HG03469 (cell line): ENCODE data around the gene UNC80.

Experiments
- ATAC-seq: cut with Tn5 transposase; IDR thresholded peaks from one replicate; pipeline ENCODE4 v1.9.1; 2021; ENCODE audit warnings: mild to moderate bottlenecking, moderate library complexity, moderate number of reproducible peaks; ENCODE audit not compliant: unreplicated experiment

UNC80 gene

DNA sequence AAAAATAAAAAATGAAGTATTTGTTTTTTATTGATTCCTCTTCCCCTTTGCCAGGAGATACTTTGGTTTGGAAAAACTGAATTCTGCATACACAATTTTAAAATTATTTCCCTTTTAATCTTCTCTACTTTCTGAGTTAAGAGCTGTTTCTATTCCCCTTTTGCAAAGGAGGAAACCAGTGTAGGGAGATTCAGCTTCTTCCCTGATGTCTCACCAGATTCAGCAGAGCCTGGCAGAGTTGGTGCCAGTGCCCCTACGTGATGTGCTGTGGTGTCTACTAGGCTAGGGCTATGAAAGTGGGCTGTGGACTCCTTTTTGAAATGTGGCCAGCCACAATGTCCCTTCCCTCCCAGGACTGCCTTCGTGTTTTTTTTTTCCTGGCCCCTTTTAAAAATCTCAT lies 233.2 kb downstream of the UNC80 start:
- ATAC-seq: no peak

DNA sequence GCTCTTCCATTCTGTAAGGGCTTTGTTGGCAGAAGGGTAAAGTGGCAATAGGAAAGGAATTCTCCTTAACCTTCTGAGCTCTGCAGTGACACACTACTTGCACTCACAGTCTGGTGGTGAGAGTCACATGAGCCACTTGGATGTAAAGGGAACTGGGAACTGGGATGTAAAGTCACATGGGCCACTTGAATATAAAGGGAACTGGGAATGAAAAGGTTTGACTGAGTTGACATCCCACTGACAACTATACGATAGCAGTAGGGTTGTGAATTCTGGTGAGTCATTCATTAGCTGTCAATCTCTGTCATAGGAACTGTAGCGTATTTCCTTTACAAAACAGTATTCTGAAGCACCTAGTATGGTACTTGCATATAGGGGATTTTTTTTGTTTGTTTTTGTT lies 236.3 kb downstream of the UNC80 start:
- ATAC-seq: no peak

DNA sequence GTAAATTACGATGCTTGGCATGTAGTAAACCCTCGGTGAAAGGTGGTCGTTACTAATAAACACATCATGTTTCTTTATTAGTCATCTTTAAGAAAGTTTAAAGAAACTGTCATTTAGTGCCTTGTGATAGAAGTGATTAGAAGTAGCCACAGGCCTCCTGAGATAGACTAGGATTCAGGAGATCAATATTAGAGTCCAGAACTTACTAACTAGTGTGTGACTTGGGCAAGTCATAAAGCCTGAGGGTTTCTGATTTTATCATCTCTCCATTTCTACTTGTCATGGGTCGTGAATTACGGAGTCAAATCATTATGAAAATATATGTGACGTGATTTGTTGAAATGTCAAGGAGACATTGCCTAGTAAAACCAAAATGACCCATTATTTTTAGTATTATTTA lies 237.5 kb downstream of the UNC80 start:
- no peak for ATAC-seq

DNA sequence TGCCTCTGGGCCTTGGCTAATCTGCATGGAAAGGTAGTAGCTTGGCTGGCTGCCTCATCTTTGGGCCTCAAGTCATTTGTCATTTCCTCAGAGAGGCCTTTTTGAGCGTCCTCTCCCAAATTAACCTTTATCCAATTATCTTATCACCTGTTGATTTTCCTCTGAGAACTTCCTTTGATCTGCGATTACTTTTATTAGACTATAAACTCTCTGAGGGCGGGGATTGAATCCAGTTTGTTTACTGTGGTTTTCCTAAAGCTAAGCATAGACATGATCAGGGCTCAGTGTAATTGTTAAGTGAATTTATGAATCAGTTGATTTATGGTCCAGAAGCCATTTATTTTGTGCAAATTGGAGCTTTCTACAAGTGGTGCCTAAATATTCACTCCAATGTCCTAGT lies 238.3 kb downstream of the UNC80 start:
- no peak for ATAC-seq

DNA sequence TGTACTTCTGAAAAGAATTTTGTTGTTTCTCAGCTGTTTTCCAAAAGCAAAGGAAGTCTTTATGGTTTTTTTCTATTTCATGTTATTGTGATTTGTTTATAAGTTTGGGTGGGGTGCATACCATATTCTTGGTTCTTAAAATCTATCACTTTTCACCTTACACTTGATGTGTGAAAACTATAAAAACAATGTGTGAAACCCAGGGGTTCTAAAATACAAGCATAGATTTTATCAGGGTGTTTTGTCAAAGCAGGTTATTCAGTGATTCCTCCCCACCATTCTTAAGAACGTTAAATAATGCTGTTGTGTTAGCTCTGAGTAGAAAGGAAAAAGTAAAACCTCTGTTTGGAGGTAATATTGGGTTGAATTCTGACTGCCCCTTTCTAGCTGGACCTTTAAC lies 248.5 kb downstream of the UNC80 start:
- no peak for ATAC-seq

DNA sequence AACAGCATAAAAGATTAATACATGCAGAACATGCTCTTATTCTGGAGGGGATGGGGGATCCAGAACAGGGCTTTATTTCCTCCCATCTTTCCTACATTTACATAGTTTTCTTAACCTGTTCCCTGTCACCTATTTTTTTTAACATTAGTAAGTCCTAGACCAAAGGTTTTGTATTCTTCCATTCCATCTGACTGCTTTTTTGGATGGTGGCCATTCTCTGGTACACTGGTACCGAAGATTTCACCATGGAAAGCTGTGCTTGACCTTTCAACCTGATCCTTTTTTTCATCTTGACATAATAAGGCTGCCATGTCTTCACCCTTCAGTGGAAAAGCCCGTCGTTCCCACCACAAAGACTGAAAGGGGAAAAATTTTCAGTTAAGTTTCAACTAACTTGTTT lies 251.2 kb downstream of the UNC80 start:
- no peak for ATAC-seq

DNA sequence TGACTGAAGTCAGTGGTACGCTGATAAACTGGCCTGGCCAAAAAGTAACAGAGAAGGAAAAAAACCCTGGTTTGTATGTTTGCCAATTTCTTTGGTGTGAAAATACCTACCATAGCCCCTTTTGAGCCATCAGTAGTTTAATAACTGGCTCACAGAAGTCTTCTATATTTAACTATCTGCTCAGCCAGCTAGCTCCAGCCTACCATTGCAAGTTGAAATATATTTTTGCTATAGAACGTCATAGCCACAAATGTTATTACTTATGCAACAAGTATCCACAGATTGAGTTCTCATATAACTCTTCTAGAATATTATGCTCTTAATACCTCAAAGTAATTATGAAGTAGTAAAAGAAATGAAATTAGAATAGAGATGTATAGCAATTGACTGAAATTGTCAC lies 256.0 kb downstream of the UNC80 start:
- no peak for ATAC-seq

DNA sequence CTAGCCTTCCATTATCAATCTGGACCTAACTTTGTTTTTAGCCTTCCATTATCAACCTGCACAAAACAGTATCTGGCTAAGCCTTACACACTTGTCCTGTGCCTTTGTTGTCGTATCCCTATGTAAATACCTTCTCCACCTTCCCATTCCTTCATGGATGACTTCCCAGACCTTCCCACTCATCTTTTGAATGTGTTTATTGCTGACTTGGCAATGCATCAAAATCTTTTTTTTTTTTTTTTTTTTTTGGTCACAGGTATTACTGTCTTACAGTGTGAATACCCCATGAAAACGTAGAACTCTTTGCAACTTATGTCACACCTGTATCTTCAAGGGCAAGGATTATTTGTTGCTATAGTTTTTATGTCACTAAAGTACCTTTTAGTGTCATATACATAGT lies 256.5 kb downstream of the UNC80 start:
- no peak for ATAC-seq

DNA sequence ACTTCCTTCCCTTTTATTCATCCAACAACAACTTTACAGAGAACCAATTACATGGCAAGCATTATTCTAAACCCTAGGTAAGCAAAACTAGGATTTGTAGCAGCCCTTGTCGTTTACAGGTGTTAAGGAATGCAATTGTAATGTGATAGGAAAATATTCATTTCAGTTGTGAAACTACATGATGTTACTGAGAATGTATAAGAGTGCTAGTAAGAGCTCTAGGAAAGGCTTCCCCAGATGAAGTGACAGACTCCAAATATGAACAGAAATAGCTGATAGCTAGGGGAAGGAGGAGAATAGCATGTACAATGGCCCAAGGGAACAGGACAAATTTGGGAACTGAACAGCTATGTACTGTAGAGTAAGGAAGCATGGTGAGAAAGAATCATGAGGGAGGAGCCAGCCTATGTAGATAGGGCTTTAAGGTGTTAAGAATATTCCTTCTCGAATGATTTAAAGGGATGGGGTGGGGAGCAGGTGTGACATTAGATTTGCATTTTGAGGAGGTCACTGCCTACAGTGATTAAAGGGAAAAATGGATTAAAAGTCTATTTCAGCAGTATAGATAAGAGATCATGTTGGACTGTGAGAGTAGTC lies 262.6 kb downstream of the UNC80 start:
- ATAC-seq: no peak

DNA sequence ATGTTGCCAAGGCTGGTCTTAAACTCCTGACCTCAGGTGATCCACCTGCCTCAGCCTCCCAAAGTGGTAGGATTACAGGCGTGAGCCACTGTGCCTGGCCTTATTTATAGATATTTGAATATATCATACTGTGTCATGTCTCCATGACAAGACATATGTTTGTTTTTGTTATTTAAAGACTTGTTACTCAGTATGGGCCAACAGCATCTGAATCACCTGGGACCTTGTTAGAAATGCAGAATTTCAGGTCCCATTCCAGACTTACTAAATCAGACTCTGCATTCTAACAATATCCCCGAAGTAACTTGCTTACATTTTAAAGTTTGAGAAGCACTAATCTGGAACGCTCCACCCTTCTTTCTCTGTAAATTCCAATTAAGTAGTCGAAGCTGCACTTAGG lies 264.0 kb downstream of the UNC80 start:
- ATAC-seq: no peak

DNA sequence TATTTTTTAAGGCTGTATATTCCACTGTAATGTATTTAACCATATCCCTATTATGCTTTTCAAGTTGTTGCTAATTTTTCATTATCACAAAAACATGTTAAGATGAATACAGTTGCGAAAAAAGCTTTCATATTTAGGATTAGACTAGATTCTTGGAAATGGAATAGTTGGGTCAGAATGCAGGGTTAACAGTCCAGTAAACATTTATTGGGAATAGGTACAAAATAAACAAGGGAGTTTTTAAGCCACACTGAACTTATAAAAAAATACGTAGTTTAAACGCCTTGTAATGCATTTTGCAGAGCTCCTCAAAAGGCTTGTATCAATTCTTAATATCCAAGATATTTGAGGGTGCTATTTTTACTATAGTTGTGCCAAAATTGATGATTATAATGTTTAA lies 266.4 kb downstream of the UNC80 start:
- no peak for ATAC-seq

DNA sequence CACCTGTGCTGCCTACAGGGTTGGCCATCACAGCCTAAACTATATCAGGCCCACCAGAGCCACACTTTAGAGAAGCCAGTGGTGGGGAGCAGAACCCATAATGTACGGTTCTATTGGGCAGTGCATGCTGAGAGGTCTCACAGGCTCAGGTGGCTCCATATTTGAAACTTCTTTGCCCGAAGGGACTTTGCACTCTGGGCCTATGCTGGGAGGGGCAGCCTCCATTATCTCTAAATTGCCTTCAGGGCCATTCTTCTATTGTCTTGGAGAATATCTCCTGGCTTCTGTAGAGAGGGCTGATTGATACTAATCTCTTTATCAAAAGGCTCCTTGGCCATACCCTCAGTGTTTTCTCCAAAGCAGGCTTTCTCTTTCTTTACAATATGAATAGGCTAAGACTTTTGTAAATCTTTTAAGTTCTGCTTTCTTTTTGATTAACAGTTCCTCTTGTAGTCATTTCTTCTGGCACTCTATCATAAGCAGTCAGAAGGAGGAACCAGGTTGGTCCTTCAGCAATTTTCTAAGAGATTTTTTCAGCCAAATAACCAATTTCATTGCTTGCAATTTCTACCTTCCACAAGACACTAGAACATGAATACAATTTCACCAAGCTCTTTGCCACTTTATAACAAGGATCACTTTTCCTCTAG lies 275.3 kb downstream of the UNC80 start:
- ATAC-seq: no peak
